Nephron (organoid): ENCODE measurements around the gene PYCARD.

ENCODE experiments used
- H3K27ac Mint-ChIP-seq, 3 experiments: 2 replicates each; pipeline ENCODE4 v1.8.0; 2020; ENCODE audit warnings: mixed read lengths in 3 of 3, mild to moderate bottlenecking in 2 of 3, moderate library complexity in 1 of 3
- H3K27me3 Mint-ChIP-seq: 2 replicates; pipeline ENCODE4 v1.8.0; 2021; ENCODE audit warnings: low read depth, mild to moderate bottlenecking, moderate library complexity, mixed read lengths
- H3K36me3 Mint-ChIP-seq: 2 replicates; pipeline ENCODE4 v1.8.0; 2020; ENCODE audit warnings: low read depth, mixed read lengths
- H3K4me1 Mint-ChIP-seq: 2 replicates; pipeline ENCODE4 v1.8.0; 2020; ENCODE audit warnings: mixed read lengths
- H3K4me3 Mint-ChIP-seq, 3 experiments: 2 replicates each; pipeline ENCODE4 v1.8.0; 2020; ENCODE audit warnings: mild to moderate bottlenecking in 3 of 3, mixed read lengths in 3 of 3, moderate library complexity in 2 of 3
- H3K9me3 Mint-ChIP-seq: 2 replicates; pipeline ENCODE4 v1.8.0; 2020; ENCODE audit warnings: mixed read lengths
- TF ChIP-seq, protein P1 (sequence below), 3 experiments: fragments of 200-600 bp; sonication (generic); IDR thresholded peaks; one replicate each; pipeline ENCODE4 v1.5.0; 2021; ENCODE audit warnings: antibody characterized with exemption in 3 of 3; ENCODE audit not compliant: unreplicated experiment in 3 of 3

Gene PYCARD

DNA sequence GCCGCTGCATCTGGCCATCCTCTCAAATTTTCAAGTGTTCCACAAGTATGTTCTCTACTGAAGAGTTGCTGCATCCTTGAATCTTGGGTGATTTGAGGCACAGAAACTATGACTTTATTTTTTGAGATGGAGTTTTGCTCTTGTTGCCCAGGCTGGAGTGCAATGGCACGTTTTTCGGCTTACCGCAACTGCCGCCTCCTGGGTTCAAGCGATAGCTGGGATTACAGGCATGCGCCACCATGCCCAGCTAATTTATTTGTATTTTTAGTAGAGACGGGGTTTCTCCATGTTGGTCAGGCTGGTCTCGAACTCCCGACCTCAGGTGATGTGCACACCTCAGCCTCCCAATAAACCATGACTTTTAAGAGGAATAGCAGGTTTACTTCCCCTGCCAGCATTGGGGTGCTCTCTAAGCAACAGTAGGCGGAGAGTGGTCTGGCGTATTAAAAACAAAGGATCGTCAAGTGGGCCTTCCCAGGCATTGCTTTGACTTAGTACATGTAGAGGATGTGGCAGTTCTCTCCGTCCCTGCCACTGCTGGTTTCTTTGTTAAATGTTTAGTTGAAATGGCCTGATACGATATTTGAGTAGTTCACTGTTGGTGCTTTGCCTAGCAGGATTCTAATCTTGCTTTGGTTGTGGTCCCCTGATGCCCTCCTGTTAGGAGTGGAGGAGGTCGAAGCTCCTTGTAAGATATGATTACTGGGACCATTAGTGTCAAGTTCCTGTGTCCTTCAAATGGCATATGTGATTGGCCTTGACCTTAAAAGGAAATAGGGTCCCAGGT lies 9.5 kb downstream of the PYCARD start:
- Mint-ChIP-seq H3K36me3 (peaks cover 84% of the 10 kb centered on the region), H3K4me1 (no peaks in the 10 kb centered on the region), H3K4me3 (no peak overlapping the region), H3K9me3 (no peaks in the 10 kb centered on the region), H3K27me3 (no peaks in the 10 kb centered on the region), H3K27ac (no peak overlapping the region)
- TF ChIP-seq, protein P1, sequence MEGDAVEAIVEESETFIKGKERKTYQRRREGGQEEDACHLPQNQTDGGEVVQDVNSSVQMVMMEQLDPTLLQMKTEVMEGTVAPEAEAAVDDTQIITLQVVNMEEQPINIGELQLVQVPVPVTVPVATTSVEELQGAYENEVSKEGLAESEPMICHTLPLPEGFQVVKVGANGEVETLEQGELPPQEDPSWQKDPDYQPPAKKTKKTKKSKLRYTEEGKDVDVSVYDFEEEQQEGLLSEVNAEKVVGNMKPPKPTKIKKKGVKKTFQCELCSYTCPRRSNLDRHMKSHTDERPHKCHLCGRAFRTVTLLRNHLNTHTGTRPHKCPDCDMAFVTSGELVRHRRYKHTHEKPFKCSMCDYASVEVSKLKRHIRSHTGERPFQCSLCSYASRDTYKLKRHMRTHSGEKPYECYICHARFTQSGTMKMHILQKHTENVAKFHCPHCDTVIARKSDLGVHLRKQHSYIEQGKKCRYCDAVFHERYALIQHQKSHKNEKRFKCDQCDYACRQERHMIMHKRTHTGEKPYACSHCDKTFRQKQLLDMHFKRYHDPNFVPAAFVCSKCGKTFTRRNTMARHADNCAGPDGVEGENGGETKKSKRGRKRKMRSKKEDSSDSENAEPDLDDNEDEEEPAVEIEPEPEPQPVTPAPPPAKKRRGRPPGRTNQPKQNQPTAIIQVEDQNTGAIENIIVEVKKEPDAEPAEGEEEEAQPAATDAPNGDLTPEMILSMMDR (IDR thresholded peaks at IDR 0.05; ENCODE audit: unreplicated experiment in 3 of 3): no peak

- no peaks in the 10 kb centered on the region for H3K4me1 Mint-ChIP-seq
- TF ChIP-seq, protein P1 (IDR thresholded peaks at IDR 0.05; ENCODE audit: unreplicated experiment in 3 of 3): no peak
- H3K4me3 Mint-ChIP-seq: no peak overlapping the region
- no peaks in the 10 kb centered on the region for H3K27me3 Mint-ChIP-seq
- no peaks in the 10 kb centered on the region for H3K9me3 Mint-ChIP-seq
- no peak overlapping the region for H3K27ac Mint-ChIP-seq
- H3K36me3 Mint-ChIP-seq: peaks cover 90% of the 10 kb centered on the region
Measured at GRCh38 chr16:31191697-31192428, 10.7 kb downstream of the PYCARD start.

- no peak overlapping the region for H3K4me3 Mint-ChIP-seq
- no peaks in the 10 kb centered on the region for H3K27me3 Mint-ChIP-seq
Measured at GRCh38 chr16:31190818-31191444, 11.6 kb downstream of the PYCARD start.

GRCh38 chr16:31190061-31190460 lies 12.5 kb downstream of the PYCARD start:
- TF ChIP-seq, protein P1 (IDR thresholded peaks at IDR 0.05; ENCODE audit: unreplicated experiment in 3 of 3): no peak

More at GRCh38 chr16:31190818-31191444, 11.6 kb downstream of the PYCARD start:
- Mint-ChIP-seq H3K27ac (no peak overlapping the region), H3K9me3 (no peaks in the 10 kb centered on the region), H3K36me3 (peaks cover 90% of the 10 kb centered on the region), H3K4me1 (no peaks in the 10 kb centered on the region)
- TF ChIP-seq, protein P1 (IDR thresholded peaks at IDR 0.05; ENCODE audit: unreplicated experiment in 3 of 3): no peak

DNA sequence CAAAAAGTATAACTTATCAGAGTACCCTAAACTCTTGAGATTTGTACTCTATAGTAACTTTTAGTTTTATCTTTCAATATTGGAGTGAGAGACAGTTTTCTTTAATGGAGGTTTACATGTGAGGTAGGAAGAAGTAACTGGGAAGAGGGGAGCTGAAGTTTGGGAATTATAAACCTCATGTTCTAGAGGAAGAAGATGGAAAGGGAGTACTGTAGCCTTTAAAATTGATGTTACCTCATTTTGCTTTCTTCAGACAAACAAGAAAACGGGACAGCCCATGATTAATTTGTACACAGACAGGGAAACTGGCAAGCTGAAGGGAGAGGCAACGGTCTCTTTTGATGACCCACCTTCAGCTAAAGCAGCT lies 13.2 kb downstream of the PYCARD start:
- no peak overlapping the region for H3K27ac Mint-ChIP-seq
- TF ChIP-seq, protein P1 (IDR thresholded peaks at IDR 0.05; ENCODE audit: unreplicated experiment in 3 of 3): no peak
- H3K36me3 Mint-ChIP-seq: peaks cover 95% of the 10 kb centered on the region
- H3K4me3 Mint-ChIP-seq: no peak overlapping the region
- no peaks in the 10 kb centered on the region for H3K9me3 Mint-ChIP-seq
- no peaks in the 10 kb centered on the region for H3K27me3 Mint-ChIP-seq
- peaks cover 5% of the 10 kb centered on the region for H3K4me1 Mint-ChIP-seq

More at GRCh38 chr16:31190061-31190460, 12.5 kb downstream of the PYCARD start:
- Mint-ChIP-seq H3K36me3 (peaks cover 94% of the 10 kb centered on the region), H3K9me3 (no peaks in the 10 kb centered on the region), H3K4me1 (no peaks in the 10 kb centered on the region), H3K4me3 (no peak overlapping the region), H3K27me3 (no peaks in the 10 kb centered on the region), H3K27ac (no peak overlapping the region)
